Retinal pigment epithelial cell (primary cell): Measurements from ENCODE around the gene MAN1C1.

Source experiments
- DNase-seq: peaks from one replicate; pipeline ENCODE4 v3.0.0-alpha.2; 2010; ENCODE audit warnings: low read depth
- H3K4me3 ChIP-seq: 2 replicates; pipeline ENCODE4 v1.5.1; 2011; ENCODE audit warnings: mild to moderate bottlenecking, low read length, control low read depth, moderate library complexity
- CTCF ChIP-seq: conservative IDR thresholded peaks from 2 replicates; pipeline ENCODE4 v1.5.1; 2011; ENCODE audit warnings: low read depth, low read length, control low read depth, inconsistent platforms

Gene MAN1C1

GRCh38 chr1:25748531-25749205 lies 132.1 kb downstream of the MAN1C1 start:
- DNase-seq: no peak
- TF ChIP-seq CTCF: no peak
- no peak overlapping the region for H3K4me3 ChIP-seq

DNA sequence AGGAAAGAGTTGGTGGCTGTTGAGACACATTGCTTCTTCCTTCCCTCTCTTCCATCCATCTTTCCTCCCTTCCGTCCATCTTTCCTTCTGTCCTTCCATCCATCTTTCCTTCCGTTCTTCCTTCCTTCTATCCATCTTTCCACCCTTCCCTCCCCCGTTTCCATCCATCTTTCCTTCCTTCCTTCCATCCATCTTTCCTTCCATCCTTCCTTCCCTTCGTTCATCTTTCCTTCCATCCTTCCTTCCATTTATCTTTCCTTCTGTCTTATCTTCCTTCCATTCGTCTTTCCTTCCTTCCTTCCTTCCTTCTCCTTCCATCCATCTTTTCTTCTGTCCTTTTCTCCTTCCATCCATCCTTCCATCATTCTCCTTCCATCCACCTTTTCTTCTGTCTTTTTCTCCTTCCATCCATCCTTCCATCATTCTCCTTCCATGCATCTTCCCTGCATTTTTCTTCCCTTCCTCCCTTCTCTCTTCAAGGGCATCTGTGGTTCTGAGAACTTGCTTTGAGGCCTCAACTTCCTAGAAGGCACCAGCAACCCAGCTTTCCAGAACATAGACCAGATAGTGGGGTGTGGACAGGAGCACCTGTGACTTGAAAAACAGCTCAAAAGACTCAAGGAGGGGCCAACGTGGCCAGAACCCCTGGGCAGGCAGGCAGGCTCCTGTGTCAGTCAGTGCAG lies 134.5 kb downstream of the MAN1C1 start:
- DNase-seq: no peak
- no peak overlapping the region for H3K4me3 ChIP-seq
- TF ChIP-seq CTCF: no peak

DNA sequence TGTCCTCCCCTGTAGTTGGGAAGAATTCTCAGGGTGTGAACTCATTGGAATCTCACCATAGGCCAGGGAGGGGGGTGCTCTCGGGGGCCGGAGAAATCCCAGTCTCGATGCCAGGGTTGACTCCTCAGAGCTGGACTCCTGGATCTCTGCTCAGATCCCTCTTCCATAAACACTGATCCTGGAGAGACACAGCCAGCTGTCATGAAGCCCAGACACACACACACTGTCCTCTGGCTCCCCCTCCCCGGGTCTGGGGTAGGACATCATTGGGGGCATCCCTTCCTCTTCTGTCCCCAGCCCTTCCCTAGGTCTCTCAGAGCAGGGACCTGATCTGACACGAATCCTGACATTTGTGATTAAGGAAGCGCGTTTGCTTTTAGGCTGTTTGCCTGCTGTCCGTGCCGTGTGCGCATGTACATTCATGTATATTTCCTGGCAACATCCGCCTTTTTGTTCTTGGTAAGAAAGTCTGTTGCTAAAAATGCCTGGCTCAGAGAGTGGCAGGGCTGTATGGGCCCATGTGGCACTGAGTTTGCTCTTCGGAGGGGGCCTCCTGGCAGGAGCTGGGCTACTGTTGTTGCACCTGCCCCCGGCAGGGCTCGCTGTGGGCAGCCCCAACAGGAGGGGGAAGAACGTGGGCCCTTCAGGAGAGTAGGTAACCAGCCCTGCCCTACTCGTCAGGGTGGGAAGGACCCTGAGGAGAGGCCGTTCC lies 138.0 kb downstream of the MAN1C1 start:
- no peak overlapping the region for H3K4me3 ChIP-seq
- TF ChIP-seq CTCF: no peak
- DNase-seq: no peak

- no peak for TF ChIP-seq CTCF
- no peak for DNase-seq
- H3K4me3 ChIP-seq: no peak overlapping the region
Observed at GRCh38 chr1:25755475-25756125, 139.0 kb downstream of the MAN1C1 start.

DNA sequence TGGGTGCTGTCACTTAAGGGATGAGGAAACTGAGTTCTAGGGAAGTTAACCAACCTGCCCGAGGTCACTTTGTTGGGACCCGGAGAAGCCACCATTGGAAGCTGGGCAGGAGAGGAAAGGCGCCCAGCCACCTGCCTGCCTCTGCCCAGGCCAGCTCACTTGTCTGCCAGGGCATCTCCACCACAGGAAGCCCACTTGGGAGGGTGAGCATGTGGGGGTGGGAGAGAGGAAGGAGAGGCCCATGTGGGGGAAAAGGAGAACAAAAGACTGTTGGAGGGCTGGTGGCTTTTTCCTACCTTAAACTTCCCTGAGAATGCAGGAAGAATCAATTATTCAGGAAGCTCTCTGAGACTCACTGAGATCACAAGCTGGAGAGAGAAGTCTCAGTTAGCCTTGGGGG lies 139.6 kb downstream of the MAN1C1 start:
- DNase-seq: no peak
- no peak for TF ChIP-seq CTCF
- H3K4me3 ChIP-seq: no peak overlapping the region

- no peak for TF ChIP-seq CTCF
- H3K4me3 ChIP-seq: no peak overlapping the region
- DNase-seq: no peak
Observed at GRCh38 chr1:25757151-25757845, 140.7 kb downstream of the MAN1C1 start.
